ENCODE measurements around the gene RPS15.
A peak's percentile ranks its signal among the peaks of the same experiment; 100 is the strongest.

Gene RPS15

GRCh38 chr19:1438035-1438932, at the start of gene RPS15:
TSS of gene RPS15 (plus strand) at chr19:1438396. CDS start at chr19:1438426, 30 bp downstream.
- peak; percentile 82 to 98 (median 95) for DNase-seq
- intact Hi-C loops (cut with DNase I) = no loop called here

- intact Hi-C loops (cut with DNase I) = no loop called here
- DNase-seq = peak in 2 of 42 donors; percentile 20 to 40
Observed at GRCh38 chr19:1388637-1389026, 49.6 kb upstream of the RPS15 start.

- intact Hi-C loops (cut with DNase I) = no loop called here
- DNase-seq = peak; percentile 66 to 92 (median 84)
Observed at GRCh38 chr19:1389033-1389940, 48.9 kb upstream of the RPS15 start.

- DNase-seq = no peak
- intact Hi-C loops (cut with DNase I) = no loop called here
Observed at GRCh38 chr19:1390890-1391423, 47.2 kb upstream of the RPS15 start.

- no peak for DNase-seq
Observed at GRCh38 chr19:1392407-1392806, 45.8 kb upstream of the RPS15 start.

GRCh38 chr19:1392939-1393530, 45.2 kb upstream of the RPS15 start:
- intact Hi-C loops (cut with DNase I) = no loop called here
- DNase-seq = no peak

More at GRCh38 chr19:1392407-1392806, 45.8 kb upstream of the RPS15 start:
- intact Hi-C loops (cut with DNase I) = no loop called here

GRCh38 chr19:1393841-1394240, 44.4 kb upstream of the RPS15 start:
- DNase-seq = no peak
- intact Hi-C loops (cut with DNase I) = no loop called here

GRCh38 chr19:1394252-1395193, 43.7 kb upstream of the RPS15 start:
- intact Hi-C loops (cut with DNase I) = no loop called here
- DNase-seq = peak in 19 of 42 donors; percentile 34 to 74 (median 62)

GRCh38 chr19:1395194-1396018, 42.8 kb upstream of the RPS15 start:
- peak in 2 of 42 donors; percentile 27 to 72 for DNase-seq
- intact Hi-C loops (cut with DNase I) = no loop called here

GRCh38 chr19:1396019-1396767, 42.0 kb upstream of the RPS15 start:
- no peak for DNase-seq

GRCh38 chr19:1396768-1397679, 41.2 kb upstream of the RPS15 start:
- intact Hi-C loops (cut with DNase I) = no loop called here
- no peak for DNase-seq

More at GRCh38 chr19:1396019-1396767, 42.0 kb upstream of the RPS15 start:
- intact Hi-C loops (cut with DNase I) = no loop called here

- intact Hi-C loops (cut with DNase I) = no loop called here
- DNase-seq = no peak
Observed at GRCh38 chr19:1397838-1398237, 40.4 kb upstream of the RPS15 start.

- intact Hi-C loops (cut with DNase I) = no loop called here
- peak in 22 of 42 donors; percentile 40 to 85 (median 67) for DNase-seq
Observed at GRCh38 chr19:1399079-1399478, 39.1 kb upstream of the RPS15 start.

- DNase-seq = no peak
- intact Hi-C loops (cut with DNase I) = no loop called here
Observed at GRCh38 chr19:1399745-1400144, 38.5 kb upstream of the RPS15 start.
